Vagina (tissue), 2 donors: ENCODE results near the gene RBM17. TPM values are rescaled to one million over a fixed set of nuclear protein-coding genes. Genes with fewer than 3 reads are reported as not detected.

Source experiments
- DNase-seq, 2 donors: peaks; one replicate each; pipeline ENCODE4 v3.0.0-alpha.2; 2017; ENCODE audit errors: extremely low spot score in 2 of 2
- H3K27ac ChIP-seq: fragments of 200-600 bp; sonication (generic); one replicate; pipeline ENCODE4 v1.5.1; 2019
- H3K27me3 ChIP-seq: fragments of 200-600 bp; sonication (generic); one replicate; pipeline ENCODE4 v1.5.1; 2019
- H3K36me3 ChIP-seq, 2 donors: fragments of 200-600 bp; sonication (generic); one replicate each; pipeline ENCODE4 v1.5.1; 2017 to 2019
- H3K4me1 ChIP-seq: fragments of 200-600 bp; sonication (generic); one replicate; pipeline ENCODE4 v1.5.1; 2019
- H3K4me3 ChIP-seq, 2 donors: fragments of 200-600 bp; sonication (generic); 1 replicate in 1 of 2; 2 replicates in 1 of 2; pipeline ENCODE4 v1.5.1; 2016 to 2019
- H3K9me3 ChIP-seq: fragments of 200-600 bp; sonication (generic); one replicate; pipeline ENCODE4 v1.5.1; 2019
- POLR2A ChIP-seq, 2 donors: fragments of 450-650 bp; IDR thresholded peaks; one replicate each; pipeline ENCODE4 v1.6.1; 2017; ENCODE audit warnings: antibody characterized with exemption in 2 of 2, mild to moderate bottlenecking in 2 of 2, moderate library complexity in 2 of 2
- POLR2AphosphoS5 ChIP-seq, 2 donors: sonication (generic); formaldehyde crosslinking; IDR thresholded peaks; one replicate each; pipeline ENCODE4 v1.9.0; 2017; ENCODE audit warnings: antibody characterized with exemption in 2 of 2, mild to moderate bottlenecking in 2 of 2, low read depth in 1 of 2; ENCODE audit not compliant: insufficient read depth in 1 of 2
- intact Hi-C: fragments of 100-400 bp; cut with DNase I; formaldehyde crosslinking; loops from one replicate; pipeline ENCODE4 v1.15.1; 2023
- total RNA-seq: library from RNA; depleted of rRNA; stranded (reverse); fragments of >200 nt; gene quantifications from one replicate; pipeline ENCODE4 v1.2.3, GENCODE V29; 2016
- TF ChIP-seq, protein P1 (sequence below), 3 experiments: fragments of 450-650 bp in 2 of 3; fragments of 200-600 bp in 1 of 3; sonication (generic) in 1 of 3; IDR thresholded peaks; one replicate each; pipeline ENCODE4 v1.5.1; 2017 to 2019; ENCODE audit warnings: antibody characterized with exemption in 3 of 3, mild to moderate bottlenecking in 2 of 3, moderate library complexity in 2 of 3

RBM17 gene
- total RNA-seq, 1 donor from 2014 or later: 50.6 TPM

DNA sequence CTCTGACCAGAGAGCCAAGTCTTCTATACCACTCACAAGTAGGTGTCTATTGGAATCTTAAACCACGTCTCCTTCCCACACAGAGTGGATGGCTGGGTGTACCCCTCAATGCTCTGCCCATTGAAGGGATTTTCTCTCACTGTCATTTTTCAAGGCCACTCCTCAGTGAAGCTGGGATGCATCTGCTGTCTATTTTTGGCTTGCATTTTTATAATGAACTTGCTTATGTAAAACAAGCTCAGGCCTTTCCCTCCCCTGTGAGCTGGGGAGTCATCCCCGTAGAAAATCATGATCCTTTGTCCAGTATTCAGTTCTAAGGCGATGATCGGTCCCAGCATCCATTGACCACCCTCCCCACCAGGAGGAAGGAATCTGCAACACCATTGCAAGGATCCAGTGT, 9.8 kb upstream of the RBM17 start:
- no peak for TF ChIP-seq POLR2A (IDR thresholded peaks at IDR 0.05)
- TF ChIP-seq POLR2AphosphoS5 (IDR thresholded peaks at IDR 0.05; ENCODE audit: insufficient read depth in 1 of 2, low read depth in 1 of 2): no peak
- TF ChIP-seq, protein P1, sequence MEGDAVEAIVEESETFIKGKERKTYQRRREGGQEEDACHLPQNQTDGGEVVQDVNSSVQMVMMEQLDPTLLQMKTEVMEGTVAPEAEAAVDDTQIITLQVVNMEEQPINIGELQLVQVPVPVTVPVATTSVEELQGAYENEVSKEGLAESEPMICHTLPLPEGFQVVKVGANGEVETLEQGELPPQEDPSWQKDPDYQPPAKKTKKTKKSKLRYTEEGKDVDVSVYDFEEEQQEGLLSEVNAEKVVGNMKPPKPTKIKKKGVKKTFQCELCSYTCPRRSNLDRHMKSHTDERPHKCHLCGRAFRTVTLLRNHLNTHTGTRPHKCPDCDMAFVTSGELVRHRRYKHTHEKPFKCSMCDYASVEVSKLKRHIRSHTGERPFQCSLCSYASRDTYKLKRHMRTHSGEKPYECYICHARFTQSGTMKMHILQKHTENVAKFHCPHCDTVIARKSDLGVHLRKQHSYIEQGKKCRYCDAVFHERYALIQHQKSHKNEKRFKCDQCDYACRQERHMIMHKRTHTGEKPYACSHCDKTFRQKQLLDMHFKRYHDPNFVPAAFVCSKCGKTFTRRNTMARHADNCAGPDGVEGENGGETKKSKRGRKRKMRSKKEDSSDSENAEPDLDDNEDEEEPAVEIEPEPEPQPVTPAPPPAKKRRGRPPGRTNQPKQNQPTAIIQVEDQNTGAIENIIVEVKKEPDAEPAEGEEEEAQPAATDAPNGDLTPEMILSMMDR (IDR thresholded peaks at IDR 0.05): no peak
- intact Hi-C loops: no loop called here
- H3K27me3 ChIP-seq: no peaks in the 10 kb centered on the region

GRCh38 chr10:6080417-6080973, 8.3 kb upstream of the RBM17 start:
- TF ChIP-seq, protein P1 (IDR thresholded peaks at IDR 0.05): no peak
- TF ChIP-seq POLR2AphosphoS5 (IDR thresholded peaks at IDR 0.05; ENCODE audit: insufficient read depth in 1 of 2, low read depth in 1 of 2) (no peak), POLR2A (IDR thresholded peaks at IDR 0.05) (no peak)
- no peaks in the 10 kb centered on the region for H3K4me1 ChIP-seq
- intact Hi-C loops: no loop called here
- H3K27ac ChIP-seq: no peak overlapping the region
- no peaks in the 10 kb centered on the region for H3K9me3 ChIP-seq
- no peak for DNase-seq
- no peak overlapping the region for H3K4me3 ChIP-seq
- no peaks in the 10 kb centered on the region for H3K36me3 ChIP-seq
- no peaks in the 10 kb centered on the region for H3K27me3 ChIP-seq

More for the DNA sequence above, 9.8 kb upstream of the RBM17 start:
- Histone ChIP-seq H3K4me3 (no peak overlapping the region), H3K9me3 (no peaks in the 10 kb centered on the region), H3K4me1 (no peaks in the 10 kb centered on the region), H3K36me3 (no peaks in the 10 kb centered on the region), H3K27ac (no peak overlapping the region)
- DNase-seq: no peak

GRCh38 chr10:6082496-6083395, 6.1 kb upstream of the RBM17 start:
- TF ChIP-seq POLR2AphosphoS5 (IDR thresholded peaks at IDR 0.05; ENCODE audit: insufficient read depth in 1 of 2, low read depth in 1 of 2) (no peak), POLR2A (IDR thresholded peaks at IDR 0.05) (no peak)
- TF ChIP-seq, protein P1 (IDR thresholded peaks at IDR 0.05): no peak
- no peaks in the 10 kb centered on the region for H3K27me3 ChIP-seq
- intact Hi-C loops: no loop called here
- H3K4me3 ChIP-seq: no peak overlapping the region
- no peak for DNase-seq
- H3K4me1 ChIP-seq: peaks cover 10% of the 10 kb centered on the region
- H3K27ac ChIP-seq: no peak overlapping the region
- no peaks in the 10 kb centered on the region for H3K9me3 ChIP-seq
- no peaks in the 10 kb centered on the region for H3K36me3 ChIP-seq

DNA sequence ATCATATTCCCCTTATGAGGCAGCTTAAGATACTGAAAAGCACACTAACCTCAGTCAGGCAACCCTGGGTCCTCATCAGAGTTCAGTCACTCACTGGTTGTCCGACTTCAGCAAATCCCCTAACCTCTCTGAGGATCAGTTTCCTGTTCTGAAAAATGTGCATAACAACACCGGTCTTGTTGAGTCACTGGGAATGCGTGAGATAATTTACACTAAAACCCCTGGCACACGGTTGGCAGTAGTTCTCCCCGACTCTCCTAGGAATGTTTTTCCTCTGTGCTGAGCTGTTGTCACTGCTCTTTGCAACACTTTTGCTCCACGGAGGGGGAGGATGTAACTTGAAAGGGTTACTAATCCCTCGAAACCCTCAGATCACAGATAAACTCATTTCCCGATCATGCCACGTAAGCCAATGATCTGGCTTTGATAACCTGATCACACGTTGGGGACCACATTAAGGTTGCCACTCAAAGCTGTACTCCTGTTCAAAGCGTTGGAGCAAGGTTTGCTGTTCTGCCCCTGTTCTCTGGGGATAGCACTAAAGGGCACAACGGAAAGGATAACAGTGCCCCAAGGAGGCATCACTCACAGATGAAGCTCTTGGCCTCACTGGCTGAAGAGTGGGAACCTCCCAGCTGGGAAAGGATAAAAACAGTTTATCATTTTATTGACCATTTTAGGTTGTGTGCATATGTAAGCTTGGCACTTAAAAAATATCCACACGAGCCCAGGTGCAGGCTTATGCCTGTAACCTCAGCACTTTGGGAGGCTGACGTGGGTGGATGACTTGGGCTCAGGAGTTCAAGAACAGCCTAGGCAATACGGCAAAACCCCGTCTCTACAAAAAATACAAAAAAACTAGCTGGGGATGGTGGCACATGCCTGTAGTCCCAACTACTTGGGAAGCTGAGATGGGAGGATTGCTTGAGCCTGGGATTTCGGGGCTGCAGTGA, 5.0 kb upstream of the RBM17 start:
- Histone ChIP-seq H3K4me3 (no peak overlapping the region), H3K4me1 (peaks cover 14% of the 10 kb centered on the region), H3K27ac (no peak overlapping the region), H3K27me3 (no peaks in the 10 kb centered on the region), H3K36me3 (no peaks in the 10 kb centered on the region), H3K9me3 (no peaks in the 10 kb centered on the region)
- no peak for DNase-seq
- no peak for TF ChIP-seq POLR2AphosphoS5 (IDR thresholded peaks at IDR 0.05; ENCODE audit: insufficient read depth in 1 of 2, low read depth in 1 of 2)
- TF ChIP-seq, protein P1 (IDR thresholded peaks at IDR 0.05): no peak
- no peak for TF ChIP-seq POLR2A (IDR thresholded peaks at IDR 0.05)
- intact Hi-C loops: no loop called here
